Right lung (tissue), 5 donors: ENCODE measurements around the gene FBXO30. TPM values are rescaled to one million over a fixed set of nuclear protein-coding genes. Genes with fewer than 3 reads are reported as not detected.

ENCODE experiments used
- DNase-seq, 2 donors: peaks; one replicate each; pipeline ENCODE4 v3.0.0-alpha.2; 2013
- polyA plus RNA-seq, 5 donors: library from polyadenylated mRNA; unstranded; fragments of 120-200 nt; gene quantifications; one replicate each; pipeline versions ENCODE4 v1.2.1 to v1.2.3, GENCODE V29; 2013; ENCODE audit warnings: inconsistent platforms in 1 of 5, low replicate concordance in 1 of 5; ENCODE audit not compliant: insufficient read length in 5 of 5, insufficient read depth in 1 of 5

FBXO30 gene
- polyA plus RNA-seq, 5 donors = 8.3 to 14.0 (median 10.5) TPM

- DNase-seq = no peak
Observed at GRCh38 chr6:145758113-145758512, 56.5 kb downstream of the FBXO30 start.

DNA sequence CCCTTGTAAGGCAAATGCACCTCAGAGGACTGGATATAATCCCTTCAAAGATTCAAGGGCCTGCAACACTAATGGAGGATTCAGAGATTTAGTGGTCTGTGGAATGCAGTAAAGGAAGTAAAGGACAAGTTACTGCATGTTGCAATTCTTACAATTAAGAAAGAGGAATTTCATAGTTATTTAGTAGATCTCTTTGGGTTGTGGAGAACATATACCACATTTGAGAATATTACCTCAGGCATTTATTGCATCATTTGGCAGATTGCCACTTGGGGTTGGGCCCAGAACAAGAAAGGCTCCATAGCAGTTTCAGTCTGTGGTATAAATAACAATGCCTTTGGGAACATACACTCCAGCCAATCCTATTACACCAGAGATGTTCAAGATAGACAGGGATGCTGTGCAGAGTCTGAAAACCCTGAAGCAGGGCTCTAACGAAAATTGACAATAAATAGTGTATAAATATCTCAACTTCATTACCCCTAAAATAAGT lies 58.4 kb downstream of the FBXO30 start:
- DNase-seq = peak; percentile 43 to 57

DNA sequence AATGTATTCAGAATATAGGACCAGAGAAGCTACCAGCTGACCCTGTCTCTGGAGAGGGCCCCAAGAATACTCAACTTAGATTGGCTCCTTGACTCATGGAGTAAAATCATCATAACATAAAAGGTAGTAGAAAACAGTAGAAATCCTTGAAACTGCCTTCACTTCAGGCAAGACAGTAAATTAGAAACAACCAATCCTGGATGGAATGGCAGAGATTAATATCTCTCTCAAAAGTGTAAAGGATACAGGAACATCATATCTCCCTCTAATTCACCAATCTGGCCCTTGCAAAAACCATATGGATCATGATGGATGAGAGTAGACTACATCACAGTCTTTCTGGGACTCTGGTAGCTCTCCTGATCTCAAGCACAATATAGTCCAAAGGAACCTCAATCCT lies 58.9 kb downstream of the FBXO30 start:
- no peak for DNase-seq

GRCh38 chr6:145752638-145753037 lies 62.0 kb downstream of the FBXO30 start:
- no peak for DNase-seq

GRCh38 chr6:145749632-145750031 lies 65.0 kb downstream of the FBXO30 start:
- DNase-seq = no peak

DNA sequence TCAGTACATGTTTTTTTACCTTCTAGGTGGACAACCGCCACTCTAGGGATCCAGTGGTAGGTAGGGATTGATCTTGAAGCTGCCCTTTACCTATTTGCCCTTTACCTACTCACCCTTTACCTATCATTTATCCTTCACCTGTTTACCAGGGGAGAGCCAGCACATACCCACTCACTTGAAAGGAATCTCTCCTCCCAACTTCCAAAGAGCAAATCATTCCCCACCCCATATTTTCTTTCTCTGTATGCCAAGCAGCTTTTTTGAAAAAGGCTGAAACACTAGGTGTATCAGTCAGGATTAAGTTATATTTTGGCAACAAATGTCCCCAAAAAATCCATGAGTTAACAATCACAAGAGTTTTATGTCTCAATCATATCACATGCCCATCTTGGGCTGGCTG lies 68.7 kb downstream of the FBXO30 start:
- no peak for DNase-seq

- DNase-seq = no peak
Observed at GRCh38 chr6:145744619-145745018, 70.0 kb downstream of the FBXO30 start.

Other genes starting within 250 kb of the FBXO30 start
- 1 to 10 TPM; 6.5 to 8.9 (median 6.8) TPM for gene EPM2A, start 79.3 kb downstream of the FBXO30 start, polyA plus RNA-seq
- 10 to 100 TPM; 12.0 to 26.4 (median 23.7) TPM for gene SHPRH, start 149.6 kb upstream of the FBXO30 start, polyA plus RNA-seq
- gene GRM1, start 214.3 kb upstream of the FBXO30 start, polyA plus RNA-seq = under 1 TPM; 0.04 to 0.09 (median 0.05) TPM